IPS-NIHi7 (cell line): ENCODE data around the gene CD200.

Experiments
- DNase-seq: peaks from one replicate; pipeline ENCODE4 v3.0.0; 2012; ENCODE audit warnings: mixed read lengths; ENCODE audit errors: extremely low spot score

The CD200 gene, protein sequence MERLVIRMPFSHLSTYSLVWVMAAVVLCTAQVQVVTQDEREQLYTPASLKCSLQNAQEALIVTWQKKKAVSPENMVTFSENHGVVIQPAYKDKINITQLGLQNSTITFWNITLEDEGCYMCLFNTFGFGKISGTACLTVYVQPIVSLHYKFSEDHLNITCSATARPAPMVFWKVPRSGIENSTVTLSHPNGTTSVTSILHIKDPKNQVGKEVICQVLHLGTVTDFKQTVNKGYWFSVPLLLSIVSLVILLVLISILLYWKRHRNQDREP

DNA sequence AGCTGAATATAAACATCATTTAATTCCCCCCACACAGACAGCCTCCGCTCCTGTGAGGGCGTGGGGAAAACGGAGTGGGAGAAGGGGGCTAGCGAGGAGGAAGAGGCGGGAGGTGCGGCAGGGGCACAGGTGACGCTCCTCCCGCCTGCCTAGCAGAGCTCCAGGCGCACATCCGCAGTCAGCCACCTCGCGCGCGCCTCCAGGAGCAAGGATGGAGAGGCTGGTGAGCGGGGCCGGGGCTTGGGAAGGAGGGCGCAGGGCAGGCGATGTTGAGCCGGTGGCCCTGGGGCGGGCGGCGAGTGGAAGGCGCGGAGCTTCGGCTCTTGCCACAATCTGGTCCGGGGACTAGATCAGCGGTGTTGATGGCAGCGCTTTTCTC, at the start of gene CD200:
Gene CD200, plus strand, starts transcription at position 155 of the 379 bp plus-strand sequence. Its CDS starts 57 bp downstream, at position 212.
- peak; percentile 66 for DNase-seq

DNA sequence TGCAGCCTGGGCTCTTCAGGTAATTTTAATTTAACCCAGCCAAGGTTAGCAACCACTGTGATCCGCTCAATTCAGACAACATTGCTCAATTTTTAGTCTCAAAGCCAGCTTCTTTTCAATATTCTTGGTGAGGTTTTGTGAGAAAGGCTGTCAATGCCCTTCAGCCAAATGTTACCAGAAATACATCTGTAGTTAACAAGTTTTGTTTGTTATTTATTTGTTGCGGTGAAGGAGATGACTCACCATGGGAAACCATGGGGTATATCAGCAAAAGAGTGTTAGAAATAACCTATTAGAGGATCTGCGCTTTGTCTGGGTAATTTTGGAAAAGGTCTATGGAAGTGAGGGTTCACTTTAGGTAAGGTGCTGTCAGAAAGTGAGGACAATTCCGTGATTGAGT, 43.9 kb upstream of the CD200 start:
- DNase-seq, result no peak

DNA sequence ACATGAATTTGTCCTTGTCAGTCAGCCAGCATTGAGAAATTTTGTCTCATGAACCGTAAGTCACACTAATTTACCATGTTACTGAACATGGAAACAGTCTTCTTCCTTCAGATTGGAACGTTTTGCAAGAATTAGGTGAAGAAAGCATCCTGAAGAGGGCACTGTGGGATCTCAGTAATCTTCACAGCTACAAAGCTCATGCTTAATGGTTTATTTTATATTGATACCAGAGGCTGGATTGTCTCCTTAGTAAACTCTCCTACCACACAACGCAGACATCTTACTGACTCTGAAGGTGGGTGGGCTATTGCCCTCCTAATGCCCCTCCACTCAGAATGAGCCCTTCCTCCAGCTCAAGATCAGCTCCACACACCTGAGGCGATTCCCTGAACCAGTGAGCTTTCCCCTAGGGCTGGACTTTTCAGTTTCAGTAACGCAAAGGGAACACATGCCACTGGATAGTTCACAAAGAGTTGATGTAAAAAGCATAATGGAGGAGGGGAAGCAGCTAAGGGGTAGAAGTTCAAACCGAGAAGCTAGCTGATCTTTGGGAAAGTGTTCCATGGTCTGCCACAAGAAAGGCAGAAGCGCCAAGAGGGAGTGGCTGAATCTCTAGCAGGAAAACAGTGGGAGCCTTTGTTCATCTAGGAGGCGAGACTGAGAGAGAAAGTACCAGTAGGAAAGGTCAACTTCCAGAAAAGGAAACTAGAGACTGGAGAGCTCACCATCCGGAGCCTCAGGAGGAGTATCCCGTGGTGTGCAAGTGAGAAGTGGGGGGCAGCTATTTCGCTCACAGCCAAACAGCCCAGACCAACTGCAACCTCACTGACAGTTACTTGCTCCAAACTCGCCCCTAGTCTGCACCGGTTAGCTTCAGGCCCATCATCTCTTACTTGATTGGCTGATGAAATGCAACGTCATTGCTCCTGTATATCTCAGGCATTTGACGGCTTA, 39.3 kb upstream of the CD200 start, which contains the start of gene SLC9C1:
Gene SLC9C1, minus strand, starts transcription at position 849 of the 954 bp plus-strand sequence. CDS start 7,425 bp downstream, outside the sequence.
- DNase-seq, result peak; percentile 51

DNA sequence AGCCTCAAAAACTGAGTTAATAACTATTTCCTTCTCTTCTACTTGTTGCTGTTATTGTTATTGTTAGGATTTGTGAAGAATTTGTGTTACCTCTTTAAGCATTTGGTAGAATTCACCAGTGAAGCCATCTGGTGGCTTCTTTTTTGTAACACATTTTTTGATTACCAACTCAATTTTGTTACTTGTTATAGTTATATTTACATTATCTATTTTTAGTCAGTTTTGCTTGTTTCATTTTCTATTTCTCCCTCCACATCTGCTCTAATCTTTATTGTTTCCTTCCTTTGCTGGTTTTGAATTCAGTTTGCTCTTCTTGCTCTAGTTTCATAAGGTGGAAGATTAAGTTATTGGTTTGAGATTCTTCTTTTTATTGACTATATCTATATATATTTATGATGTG, 35.2 kb upstream of the CD200 start:
- DNase-seq, result no peak

DNA sequence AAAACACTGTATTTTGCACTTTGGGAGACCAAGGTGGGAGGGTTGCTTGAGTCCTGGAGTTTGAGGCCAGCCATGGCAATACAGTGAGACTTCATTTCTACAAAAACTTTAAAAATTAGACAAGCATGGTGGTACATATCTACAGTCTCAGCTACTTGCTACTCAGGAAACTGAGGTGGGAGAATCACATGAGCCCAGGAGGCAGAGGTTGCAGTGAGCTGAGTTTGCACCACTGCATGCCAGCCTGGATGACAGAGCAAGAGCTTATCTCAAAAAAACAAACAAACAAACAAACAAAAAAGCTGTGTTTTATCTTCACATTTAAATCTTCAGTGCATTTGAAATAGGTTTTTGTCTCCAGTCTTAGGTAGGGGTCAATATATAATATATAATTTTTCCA, 34.2 kb upstream of the CD200 start:
- no peak for DNase-seq

DNA sequence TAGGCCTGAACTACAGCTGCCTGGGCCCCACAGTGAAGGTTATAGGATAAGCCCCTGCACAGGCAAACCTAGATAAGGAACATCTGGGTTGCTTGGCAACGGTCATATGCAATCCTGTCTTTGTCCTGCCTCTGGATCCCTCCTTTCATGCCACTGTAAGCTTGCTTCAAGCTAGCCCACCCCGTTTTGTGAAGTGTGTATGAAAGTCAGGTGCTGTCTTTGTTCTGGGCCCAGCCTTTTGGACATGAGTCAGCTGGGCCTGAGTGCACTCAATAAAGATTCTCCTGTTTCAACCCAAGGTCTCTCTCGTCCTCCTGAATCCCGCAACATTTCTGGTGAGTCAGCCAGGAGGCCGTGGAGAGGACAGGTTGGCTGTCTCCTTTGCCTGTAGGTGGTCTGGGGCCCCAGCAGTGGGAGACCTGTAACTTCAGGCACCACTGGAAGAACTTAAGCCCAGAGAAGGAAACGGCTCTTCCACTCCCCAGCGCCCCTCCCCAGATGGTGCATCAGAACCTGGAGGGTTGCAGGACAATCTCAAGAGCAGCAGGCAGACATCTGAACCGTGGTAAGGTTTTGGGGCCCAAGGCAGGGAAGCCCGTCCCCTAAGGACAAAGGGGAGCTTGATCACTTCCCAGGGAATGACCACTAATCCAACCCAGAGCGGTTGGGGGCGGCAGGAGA, 30.7 kb upstream of the CD200 start:
- no peak for DNase-seq

DNA sequence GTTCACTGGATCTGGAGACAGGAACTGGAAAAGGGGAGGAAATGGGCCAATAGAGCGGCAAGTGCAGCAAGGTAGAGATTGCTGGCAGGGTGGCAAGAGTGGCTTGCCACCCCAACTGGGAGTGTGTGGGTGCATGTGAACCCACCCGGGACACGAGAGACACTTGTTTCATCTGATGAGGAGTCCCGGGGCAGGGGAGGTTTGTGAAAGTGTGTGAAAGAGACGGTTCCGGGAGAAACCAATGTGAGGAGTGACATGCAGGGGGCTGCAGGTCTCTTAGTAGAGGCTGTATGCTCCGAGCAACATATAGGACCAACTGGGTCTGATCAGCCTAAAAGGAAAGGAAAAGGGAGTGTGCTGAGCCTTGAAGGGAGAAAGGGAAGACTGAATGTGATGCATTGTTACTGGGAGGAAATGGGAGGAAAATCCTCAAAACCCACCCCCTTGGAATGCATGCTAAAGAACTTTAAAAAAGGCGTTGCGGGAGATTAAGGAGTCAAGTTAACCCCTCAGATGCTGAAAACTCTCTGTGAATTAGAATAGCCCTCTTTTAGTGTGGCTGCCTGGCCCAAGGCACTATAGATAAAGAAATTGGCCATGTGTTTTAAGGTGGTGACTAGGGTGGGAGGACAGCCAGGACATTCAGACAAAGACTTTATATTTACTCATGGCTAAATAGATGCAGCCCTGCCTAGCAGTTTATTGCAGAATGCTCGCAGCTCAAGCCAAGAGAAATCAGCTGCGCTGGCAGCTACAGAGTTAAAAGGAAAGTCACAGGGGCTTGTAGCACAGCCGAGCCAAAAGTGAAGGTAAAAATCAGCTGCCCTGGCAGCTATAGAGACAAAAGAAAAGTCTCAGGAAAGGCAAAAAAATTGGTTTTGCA, 29.8 kb upstream of the CD200 start:
- peak; percentile 69 for DNase-seq

DNA sequence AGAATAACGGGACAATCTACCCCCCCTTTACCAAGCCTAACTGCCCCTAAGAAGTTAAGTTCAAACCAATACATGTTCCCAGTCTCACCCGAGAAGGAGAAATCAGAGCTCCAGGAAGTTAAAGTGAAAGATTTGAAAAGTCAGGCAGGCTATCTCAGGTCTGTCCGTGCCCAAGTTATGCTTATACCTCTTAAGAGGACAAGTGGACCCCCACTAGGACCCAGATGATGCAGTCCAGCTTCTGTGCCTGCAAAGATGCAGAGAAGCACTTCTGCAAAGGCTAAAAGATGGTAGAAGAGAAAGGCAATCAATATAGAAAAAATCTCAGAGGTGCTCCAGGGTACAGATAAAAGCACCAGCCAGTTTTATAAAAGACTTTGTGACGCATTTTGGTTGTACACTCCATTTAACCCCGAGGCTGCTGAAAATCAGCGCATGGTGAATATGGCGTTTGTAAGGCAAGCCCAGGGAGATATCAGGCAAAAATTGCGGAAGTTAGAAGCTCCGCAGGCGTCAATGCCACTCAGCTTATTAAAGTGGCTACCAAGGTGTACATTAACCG, 29.1 kb upstream of the CD200 start:
- no peak for DNase-seq

DNA sequence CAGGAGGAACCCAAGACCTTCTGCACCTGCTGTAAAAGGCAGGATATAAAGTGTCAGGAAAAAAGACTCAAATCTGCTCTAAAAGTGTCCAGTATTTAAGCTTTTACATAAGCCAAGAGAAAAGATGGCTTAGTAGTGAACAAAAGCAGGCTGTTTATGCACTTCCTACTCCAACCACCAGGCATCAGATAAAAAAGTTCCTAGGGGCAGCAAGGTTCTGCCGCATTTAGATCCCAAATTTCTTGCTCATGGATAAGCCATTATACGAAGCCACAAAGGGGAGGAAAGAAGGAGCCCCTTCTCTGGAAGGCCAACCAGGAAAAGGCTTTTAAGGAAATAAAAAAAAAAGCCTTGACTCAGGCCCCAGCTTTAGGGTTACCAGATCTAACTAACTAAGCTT, 28.3 kb upstream of the CD200 start:
- no peak for DNase-seq

DNA sequence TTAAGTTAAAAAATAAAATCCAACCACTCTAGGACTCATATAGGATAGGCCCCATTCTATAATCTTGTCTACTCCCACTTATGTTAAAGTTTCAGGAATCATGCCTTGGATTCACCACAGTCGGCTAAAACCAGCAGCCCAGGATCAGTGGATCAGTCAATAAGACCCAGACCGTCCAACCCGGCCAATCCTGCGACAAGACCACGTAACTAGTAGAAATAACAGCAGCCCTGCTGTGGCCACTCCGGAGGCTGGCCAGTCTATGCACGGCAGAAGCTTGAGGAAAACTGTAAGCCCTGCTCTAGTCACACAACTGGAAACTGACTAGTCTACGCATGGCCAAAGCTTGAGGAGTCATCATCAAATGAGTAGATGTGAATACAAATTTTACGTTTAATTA, 26.1 kb upstream of the CD200 start:
- no peak for DNase-seq

DNA sequence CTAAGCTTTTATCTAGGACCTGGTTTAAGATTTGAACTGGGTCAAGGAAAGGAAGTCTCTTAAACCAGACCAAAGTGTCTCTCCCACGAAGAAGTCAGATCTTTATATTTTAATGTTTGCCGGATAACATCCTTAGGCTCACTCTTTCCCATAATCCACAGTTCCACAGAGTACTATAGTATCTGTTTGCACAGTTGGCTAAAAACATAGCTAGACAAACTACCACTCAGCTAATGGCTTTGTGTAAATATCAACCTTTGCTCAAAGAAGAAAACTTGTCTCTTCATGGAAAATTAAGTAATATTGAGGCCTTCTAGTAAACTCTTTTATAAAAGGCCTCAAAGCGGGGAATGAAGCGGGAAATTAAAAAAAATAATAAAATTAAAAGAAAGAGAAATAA, 25.4 kb upstream of the CD200 start:
- DNase-seq, result no peak

DNA sequence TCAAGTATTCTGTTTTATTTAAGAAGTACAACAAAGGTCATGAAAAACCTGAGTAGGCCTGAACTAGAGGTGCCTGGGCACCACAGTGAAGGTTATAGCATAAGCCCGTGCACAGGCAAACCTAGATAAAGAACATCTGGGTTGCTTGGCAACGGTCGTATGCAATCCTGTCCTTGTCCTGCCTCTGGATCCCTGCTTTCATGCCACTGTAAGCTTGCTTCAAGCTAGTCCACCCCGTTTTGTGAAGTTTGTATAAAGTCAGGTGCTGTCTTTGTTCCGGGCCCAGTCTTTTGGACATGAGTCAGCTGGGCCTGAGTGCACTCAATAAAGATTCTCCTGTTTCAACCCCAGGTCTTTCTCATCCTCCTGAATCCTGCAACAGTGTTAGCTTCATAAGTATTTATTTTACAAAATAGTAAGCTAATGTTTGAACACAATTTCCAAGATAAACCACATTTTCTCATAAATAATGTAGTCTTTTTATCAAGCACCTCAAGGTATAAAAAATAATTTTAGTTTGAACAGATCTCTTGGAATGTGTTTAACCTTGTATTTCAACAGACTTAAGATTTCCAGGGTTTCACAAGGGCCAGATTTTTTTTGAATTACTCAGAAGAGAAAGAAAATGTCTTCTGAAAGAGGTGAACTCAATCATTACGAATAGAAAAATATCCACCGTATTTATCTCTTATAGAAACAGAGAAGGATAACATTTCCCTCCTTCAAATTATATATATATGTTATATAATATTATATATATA, 24.6 kb upstream of the CD200 start:
- DNase-seq, result no peak

DNA sequence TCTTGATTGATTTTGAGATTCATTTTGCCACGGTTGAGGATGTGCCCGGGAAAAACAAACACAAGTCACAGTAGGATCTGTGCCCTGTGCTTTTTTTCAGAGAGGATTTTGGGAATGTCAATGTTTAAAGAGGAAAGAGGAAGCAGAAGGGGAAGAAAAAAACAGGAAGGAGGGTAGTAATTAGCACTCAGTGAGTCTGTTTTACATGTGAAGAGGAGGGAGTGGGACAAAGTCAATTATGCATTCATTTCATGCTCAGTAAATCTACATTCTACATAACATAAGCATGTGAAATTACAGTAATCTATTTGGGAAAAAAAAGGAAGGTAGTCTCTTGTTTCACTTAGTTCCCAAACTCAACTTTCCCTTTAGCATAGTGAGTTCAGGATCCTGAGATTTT, 18.3 kb upstream of the CD200 start:
- DNase-seq, result no peak

DNA sequence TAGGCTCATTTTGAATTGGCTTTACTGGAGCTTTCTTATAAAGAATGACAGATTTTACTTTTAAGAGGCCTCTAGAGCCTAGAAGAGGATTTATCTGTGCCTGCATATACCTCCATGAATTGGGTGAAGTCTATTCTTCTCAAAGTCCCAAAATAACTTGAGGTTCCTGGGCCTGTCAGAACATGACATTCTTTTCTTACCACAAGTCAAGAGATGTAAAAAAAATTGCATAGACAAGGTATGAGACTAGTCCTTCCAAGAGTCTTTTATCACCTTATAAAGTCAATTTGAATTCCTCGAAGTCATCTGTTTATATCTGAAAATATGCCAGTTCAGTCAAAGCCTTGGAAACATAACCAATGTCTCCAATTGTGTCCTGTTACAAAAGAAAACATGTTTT, 17.2 kb upstream of the CD200 start:
- DNase-seq, result no peak

DNA sequence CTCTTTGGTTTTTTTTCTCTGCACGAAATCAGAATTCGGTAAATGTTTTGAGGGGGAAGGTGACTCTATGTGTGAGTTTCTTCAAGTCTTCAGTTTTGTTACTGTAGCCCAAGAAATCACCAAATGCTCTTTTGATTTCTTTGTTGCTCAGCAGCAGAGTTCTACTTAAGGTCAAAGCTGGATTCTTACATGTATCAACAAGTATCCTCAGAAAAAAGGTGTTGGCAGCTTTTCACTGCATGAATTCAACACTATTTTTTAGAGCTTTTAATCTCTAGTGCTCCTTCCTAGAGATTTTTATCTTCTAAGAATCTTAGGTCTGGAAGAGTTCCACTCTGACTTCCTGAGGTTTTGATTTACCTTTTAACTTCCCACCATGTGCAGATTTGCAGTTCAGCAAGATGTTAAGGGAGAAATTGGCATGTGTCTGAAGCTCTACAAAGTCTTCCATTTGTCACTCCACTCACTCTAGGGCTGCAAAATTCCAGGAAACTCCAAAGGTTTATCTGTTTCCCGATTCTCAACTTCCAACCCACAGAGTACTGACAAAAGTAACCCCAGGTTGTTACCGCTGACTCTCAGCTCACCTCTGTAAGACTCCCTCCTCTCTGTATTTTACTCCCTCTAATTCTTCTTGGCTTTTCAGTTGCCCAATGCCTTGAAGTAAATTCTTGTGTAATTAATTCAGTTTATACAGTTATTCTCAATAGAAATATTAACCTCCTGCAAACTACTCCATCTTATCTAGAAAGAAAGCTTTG, 13.3 kb upstream of the CD200 start:
- DNase-seq, result no peak

DNA sequence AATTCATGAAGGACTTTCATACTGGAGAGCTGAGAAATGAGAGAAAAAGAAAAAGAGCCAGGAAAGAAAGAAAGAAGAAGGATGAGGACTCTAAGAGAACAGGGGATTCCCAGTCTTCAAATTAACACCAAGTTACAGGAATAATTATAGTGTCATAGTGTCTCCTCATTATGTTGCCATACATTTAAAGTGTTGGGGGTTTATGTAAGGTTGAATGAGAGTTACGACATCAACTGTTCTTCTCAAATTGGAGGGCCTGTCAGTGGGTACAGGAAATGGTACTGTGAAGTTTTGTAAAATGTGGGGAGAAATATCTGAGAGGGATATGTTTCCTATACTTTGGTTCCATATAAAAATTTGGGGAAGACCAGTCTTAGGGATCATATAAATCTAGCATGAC, 12.3 kb upstream of the CD200 start:
- no peak for DNase-seq

DNA sequence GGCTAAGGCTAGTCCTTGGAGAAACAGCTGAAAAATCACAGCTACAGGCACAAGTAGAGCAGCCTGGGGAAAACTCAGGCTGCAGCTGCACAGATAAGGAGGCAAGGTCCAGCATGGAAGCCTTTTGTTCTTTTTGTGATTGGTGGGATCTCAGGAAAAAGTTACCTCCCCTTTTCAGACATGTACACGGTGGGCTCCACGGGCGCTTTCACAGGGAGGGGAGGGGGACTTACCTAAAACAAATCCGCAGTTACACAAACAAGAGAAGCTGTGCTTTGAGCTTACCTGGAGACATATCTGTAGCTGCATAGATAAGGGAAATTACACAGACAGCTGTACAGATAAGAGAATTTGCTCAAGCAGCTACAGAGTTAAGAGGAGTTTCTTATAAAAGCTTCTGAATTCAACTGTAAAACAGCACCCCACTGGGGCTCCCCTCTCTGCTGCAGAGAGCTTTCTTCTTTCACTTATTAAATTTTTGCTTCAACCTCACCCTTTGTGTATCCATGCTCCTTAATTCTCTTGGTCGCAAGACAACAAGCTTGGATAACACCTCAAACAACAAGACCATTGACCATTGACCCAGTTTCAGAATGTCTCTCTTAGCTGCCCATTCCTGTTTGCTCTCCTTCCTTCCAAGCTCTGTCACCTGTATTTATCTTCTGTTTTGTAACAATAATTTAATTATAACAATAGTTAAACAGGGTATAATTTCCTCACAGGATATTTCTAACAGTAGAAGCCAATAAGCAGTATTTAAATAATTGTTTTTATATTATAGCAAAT, 10.9 kb upstream of the CD200 start:
- DNase-seq, result no peak

DNA sequence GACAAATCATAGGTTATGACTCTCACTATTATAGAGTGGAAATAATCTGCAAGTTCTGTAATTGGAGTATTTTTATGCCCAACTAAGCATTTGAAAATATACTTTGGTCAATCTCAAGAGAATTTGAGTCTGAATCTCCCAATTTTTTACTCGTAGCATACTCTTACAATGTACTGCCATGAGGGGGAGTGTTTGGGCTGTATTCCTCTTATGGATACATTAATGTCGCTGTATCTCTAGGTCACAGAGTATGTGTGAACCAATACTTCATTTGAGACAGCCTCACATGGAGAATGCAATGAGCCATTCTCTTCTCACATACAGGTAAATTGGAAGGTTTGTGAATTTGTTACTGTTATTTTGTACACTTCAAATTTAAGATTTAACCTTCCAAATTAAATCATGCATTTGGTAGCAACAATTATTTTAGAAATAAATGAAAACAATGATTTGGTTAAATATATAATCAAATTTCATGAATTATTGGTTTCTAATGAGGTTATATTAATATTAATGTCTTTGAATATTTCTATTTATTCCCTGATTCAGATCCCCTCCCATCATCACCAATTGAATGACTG, 5.5 kb upstream of the CD200 start:
- DNase-seq, result no peak
